Activated CD8-positive, alpha-beta T cell treated with anti-CD3 and anti-CD28 coated beads, Interleukin-2, amount 10 ng/mL, durations not matched to agents 7 days and 5 days (primary cell): Measurements from ENCODE around the gene CMAS. TPM values are rescaled to one million over a fixed set of nuclear protein-coding genes. Genes with fewer than 3 reads are reported as not detected.
A peak's percentile ranks its signal among the peaks of the same experiment; 100 is the strongest.

Source experiments
- ATAC-seq: fragments of 150-1000 bp; cut with Tn5 transposase; one replicate; pipeline ENCODE4 v1.10.0; 2021; ENCODE audit warnings: moderate library complexity
- CTCF ChIA-PET: fragments of 350-600 bp; sonication (Branson Sonifier 250); formaldehyde crosslinking; loops from one replicate; lab custom pipeline; 2021; ENCODE audit warnings: antibody characterized with exemption; lab: Charles Lee
- POLR2A ChIA-PET: fragments of 350-600 bp; sonication (Branson Sonifier 250); formaldehyde crosslinking; loops from one replicate; lab custom pipeline; 2021; ENCODE audit warnings: antibody characterized with exemption; lab: Charles Lee
- DNase-seq: peaks from one replicate; pipeline ENCODE4 v3.0.0-alpha.2; 2020
- H3K27ac Mint-ChIP-seq: one replicate; pipeline ENCODE4 v1.8.0; 2021; ENCODE audit warnings: mild to moderate bottlenecking, mixed read lengths
- H3K27me3 Mint-ChIP-seq: one replicate; pipeline ENCODE4 v1.8.0; 2021; ENCODE audit warnings: low read depth, mixed read lengths
- H3K36me3 Mint-ChIP-seq: one replicate; pipeline ENCODE4 v1.8.0; 2021; ENCODE audit warnings: low read depth, mixed read lengths
- H3K4me1 Mint-ChIP-seq: one replicate; pipeline ENCODE4 v1.8.0; 2021; ENCODE audit warnings: low read depth, mixed read lengths
- H3K4me3 Mint-ChIP-seq: one replicate; pipeline ENCODE4 v1.8.0; 2021; ENCODE audit warnings: mild to moderate bottlenecking, mixed read lengths
- H3K9me3 Mint-ChIP-seq: one replicate; pipeline ENCODE4 v1.8.0; 2022; ENCODE audit warnings: mixed read lengths; ENCODE audit not compliant: insufficient read depth
- total RNA-seq, 2 experiments: library from RNA; stranded (reverse); gene quantifications; one replicate each; pipeline ENCODE4 v1.2.3, GENCODE V29; 2021

Gene CMAS
- total RNA-seq, 2 experiments from 2014 or later = 31.6 to 34.1 TPM

DNA sequence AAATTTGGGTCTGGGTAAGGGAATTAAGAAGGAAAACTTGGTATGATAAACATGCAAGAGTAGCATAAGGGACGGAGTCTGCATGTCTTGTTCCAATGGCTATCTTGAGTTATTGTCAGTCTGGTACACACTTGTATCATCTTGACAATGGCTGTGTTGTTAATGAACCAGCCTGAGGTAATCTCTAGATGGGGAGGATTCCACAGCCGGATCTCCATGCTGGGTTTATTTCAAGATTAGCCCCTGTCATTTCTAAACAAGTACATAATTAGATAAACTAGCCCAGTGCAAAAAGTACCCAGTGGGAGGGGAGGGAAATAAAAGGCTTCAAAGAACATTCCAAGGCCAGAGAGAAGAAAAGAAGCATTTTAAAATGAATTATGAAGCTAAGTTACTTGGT, 16.5 kb upstream of the CMAS start:
- ChIA-PET POLR2A (interaction anchor here (1.0 kb wide), 1 partner anchor 11 kb away, joined by 3 read pairs; no protein-coding TSS in a partner anchor), CTCF (no interaction called here)
- DNase-seq (no peak), ATAC-seq (no peak)
- Mint-ChIP-seq H3K27ac (no peak overlapping the region), H3K27me3 (no peaks in the 10 kb centered on the region), H3K9me3 (no peaks in the 10 kb centered on the region), H3K4me1 (peaks cover under 1% of the 10 kb centered on the region), H3K4me3 (no peak overlapping the region), H3K36me3 (no peaks in the 10 kb centered on the region)

DNA sequence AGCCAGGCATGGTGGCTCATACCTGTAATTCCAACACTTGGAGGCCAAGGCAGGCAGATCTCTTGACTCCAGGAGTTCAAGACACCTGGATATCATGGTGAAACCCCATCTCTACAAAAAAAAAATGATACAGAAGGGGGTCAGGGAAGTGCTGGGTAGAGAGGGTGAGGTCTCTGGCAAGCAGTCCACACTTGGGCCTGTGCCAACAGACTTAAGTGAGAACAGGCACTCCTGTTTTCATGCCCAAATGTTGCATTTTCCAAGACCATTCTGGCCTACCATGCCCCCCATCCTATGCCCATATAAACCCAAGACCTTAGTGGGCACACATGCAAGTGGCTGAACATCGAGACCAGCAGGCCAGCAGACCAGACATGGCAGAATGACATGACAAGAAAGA, 16.0 kb upstream of the CMAS start:
- Mint-ChIP-seq H3K4me1 (peaks cover 3% of the 10 kb centered on the region), H3K9me3 (no peaks in the 10 kb centered on the region), H3K27ac (no peak overlapping the region), H3K27me3 (no peaks in the 10 kb centered on the region), H3K36me3 (no peaks in the 10 kb centered on the region), H3K4me3 (no peak overlapping the region)
- POLR2A ChIA-PET = no interaction called here
- ATAC-seq (no peak), DNase-seq (no peak)
- CTCF ChIA-PET = no interaction called here

GRCh38 chr12:22032732-22033131, 13.3 kb upstream of the CMAS start:
- no peak overlapping the region for H3K4me3 Mint-ChIP-seq
- H3K27me3 Mint-ChIP-seq = no peaks in the 10 kb centered on the region
- ATAC-seq (no peak), DNase-seq (no peak)
- peaks cover 3% of the 10 kb centered on the region for H3K4me1 Mint-ChIP-seq
- CTCF ChIA-PET = no interaction called here
- H3K27ac Mint-ChIP-seq = no peak overlapping the region
- H3K9me3 Mint-ChIP-seq = no peaks in the 10 kb centered on the region
- H3K36me3 Mint-ChIP-seq = no peaks in the 10 kb centered on the region
- POLR2A ChIA-PET = interaction anchor here (0.6 kb wide), 1 partner anchor 14 kb away, joined by 3 read pairs; no protein-coding TSS in a partner anchor

DNA sequence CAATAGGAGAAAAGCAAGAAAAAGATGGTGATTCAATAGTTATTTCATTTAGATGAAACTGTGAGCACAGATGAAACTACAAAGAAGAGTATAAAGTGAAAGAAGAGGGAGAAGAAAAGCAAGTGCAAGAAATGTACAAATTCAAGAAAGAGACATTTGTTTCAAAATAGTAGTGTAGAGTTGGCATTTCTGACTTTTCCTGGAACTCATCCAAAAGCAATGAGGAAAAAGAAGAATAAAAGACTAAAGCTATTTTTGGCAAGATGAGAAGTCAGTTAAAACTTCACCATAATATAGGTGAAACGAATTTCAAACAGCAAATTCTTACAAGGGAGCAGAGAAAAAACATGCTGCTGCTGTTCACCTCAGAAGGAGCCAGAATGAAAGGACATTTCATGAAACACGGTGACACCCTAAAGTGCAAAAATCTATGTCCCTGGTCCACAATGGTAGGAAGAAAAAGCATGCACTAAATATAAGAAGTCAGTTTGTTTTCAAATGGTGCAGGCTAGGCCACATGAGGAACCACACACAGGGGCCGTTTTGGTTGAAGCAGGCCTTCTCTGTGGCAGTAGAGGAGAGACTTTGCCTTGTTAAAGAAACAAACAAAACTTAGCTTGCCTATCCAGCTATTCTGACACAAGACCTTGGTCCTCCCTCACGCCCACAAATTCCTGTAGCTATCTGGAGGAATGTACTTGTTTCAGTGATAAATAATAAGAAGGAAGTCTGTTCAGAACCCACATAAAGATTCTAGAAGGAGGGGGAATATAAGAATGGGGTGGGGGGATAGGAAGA, 11.1 kb upstream of the CMAS start:
- Mint-ChIP-seq H3K4me3 (no peak overlapping the region), H3K36me3 (no peaks in the 10 kb centered on the region), H3K9me3 (no peaks in the 10 kb centered on the region), H3K27ac (no peak overlapping the region), H3K27me3 (peaks cover 3% of the 10 kb centered on the region), H3K4me1 (peaks cover 3% of the 10 kb centered on the region)
- DNase-seq (no peak), ATAC-seq (no peak)
- CTCF ChIA-PET = no interaction called here
- POLR2A ChIA-PET = no interaction called here

- DNase-seq = no peak
- CTCF ChIA-PET = no interaction called here
- Mint-ChIP-seq H3K9me3 (no peaks in the 10 kb centered on the region), H3K27ac (no peak overlapping the region), H3K27me3 (peaks cover 7% of the 10 kb centered on the region), H3K4me1 (peaks cover 9% of the 10 kb centered on the region), H3K4me3 (no peak overlapping the region), H3K36me3 (no peaks in the 10 kb centered on the region)
- no peak for ATAC-seq
- POLR2A ChIA-PET = no interaction called here
Measured at GRCh38 chr12:22037947-22038346, 8.1 kb upstream of the CMAS start.

DNA sequence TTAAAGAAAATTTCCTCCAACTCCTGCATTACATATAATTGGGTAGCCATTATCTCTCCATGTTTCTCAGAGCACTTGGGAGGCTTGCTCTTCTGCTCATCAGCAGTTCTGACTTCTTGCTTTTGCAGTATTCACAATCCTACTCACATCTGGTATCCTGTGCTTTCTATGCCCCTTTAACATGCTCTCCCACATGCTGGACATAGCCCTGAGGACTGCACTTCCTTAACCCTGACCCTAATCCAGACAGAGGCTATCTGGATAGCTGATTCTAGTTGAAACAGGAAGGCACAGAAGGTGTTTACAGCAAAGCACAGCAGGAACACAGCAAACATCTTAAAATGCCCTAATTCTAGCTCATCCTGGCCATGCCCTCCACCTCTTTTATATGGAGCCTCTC, 7.3 kb upstream of the CMAS start:
- ATAC-seq = no peak

GRCh38 chr12:22039361-22039760, 6.7 kb upstream of the CMAS start:
- DNase-seq (no peak), ATAC-seq (no peak)
- no peaks in the 10 kb centered on the region for H3K36me3 Mint-ChIP-seq
- peaks cover 9% of the 10 kb centered on the region for H3K4me1 Mint-ChIP-seq
- POLR2A ChIA-PET = no interaction called here
- H3K27me3 Mint-ChIP-seq = peaks cover 7% of the 10 kb centered on the region
- CTCF ChIA-PET = no interaction called here
- no peak overlapping the region for H3K27ac Mint-ChIP-seq
- H3K4me3 Mint-ChIP-seq = no peak overlapping the region
- no peaks in the 10 kb centered on the region for H3K9me3 Mint-ChIP-seq

More for the DNA sequence above, 7.3 kb upstream of the CMAS start:
- ChIA-PET CTCF (no interaction called here), POLR2A (no interaction called here)
- H3K9me3 Mint-ChIP-seq = no peaks in the 10 kb centered on the region
- H3K36me3 Mint-ChIP-seq = no peaks in the 10 kb centered on the region
- no peak overlapping the region for H3K27ac Mint-ChIP-seq
- peaks cover 7% of the 10 kb centered on the region for H3K27me3 Mint-ChIP-seq
- H3K4me3 Mint-ChIP-seq = no peak overlapping the region
- DNase-seq = no peak
- H3K4me1 Mint-ChIP-seq = peaks cover 9% of the 10 kb centered on the region

GRCh38 chr12:22042976-22043669, 2.9 kb upstream of the CMAS start:
- peaks cover 20% of the 10 kb centered on the region for H3K4me1 Mint-ChIP-seq
- no peak for DNase-seq
- no peak for ATAC-seq
- no peak overlapping the region for H3K27ac Mint-ChIP-seq
- ChIA-PET POLR2A (no interaction called here), CTCF (interaction anchor here (1.5 kb wide), 1 partner anchor 12 kb away, joined by 3 read pairs; no protein-coding TSS in a partner anchor)
- no peaks in the 10 kb centered on the region for H3K9me3 Mint-ChIP-seq
- no peaks in the 10 kb centered on the region for H3K36me3 Mint-ChIP-seq
- no peak overlapping the region for H3K4me3 Mint-ChIP-seq
- H3K27me3 Mint-ChIP-seq = peaks cover 7% of the 10 kb centered on the region

- ChIA-PET POLR2A (no interaction called here), CTCF (no interaction called here)
- ATAC-seq = no peak
- Mint-ChIP-seq H3K4me1 (peaks cover 25% of the 10 kb centered on the region), H3K4me3 (no peak overlapping the region), H3K36me3 (peaks cover under 1% of the 10 kb centered on the region), H3K27ac (no peak overlapping the region), H3K9me3 (no peaks in the 10 kb centered on the region), H3K27me3 (peaks cover 4% of the 10 kb centered on the region)
- DNase-seq = no peak
Measured at GRCh38 chr12:22043943-22044342, 2.1 kb upstream of the CMAS start.

DNA sequence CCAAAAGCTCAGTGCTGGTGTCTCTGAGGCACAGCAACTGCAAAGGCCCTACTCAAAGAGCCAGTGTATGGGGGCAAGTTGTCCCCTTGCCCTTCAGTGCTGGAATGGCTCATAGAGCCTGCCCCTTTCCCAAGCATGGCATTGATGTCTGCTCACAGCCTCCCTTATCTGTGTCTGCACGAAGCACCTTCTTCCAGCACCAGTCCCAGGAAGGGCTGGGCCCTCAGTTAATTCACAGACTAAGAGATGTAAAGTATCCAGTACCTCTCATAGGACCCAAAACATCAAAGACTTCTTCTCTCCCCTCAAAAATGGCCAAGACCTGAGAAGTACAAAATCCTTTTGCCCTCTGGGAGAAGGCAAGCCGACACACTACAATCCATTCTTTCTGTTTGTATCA, 1.6 kb upstream of the CMAS start:
- peaks cover 4% of the 10 kb centered on the region for H3K27me3 Mint-ChIP-seq
- CTCF ChIA-PET = no interaction called here
- POLR2A ChIA-PET = no interaction called here
- H3K9me3 Mint-ChIP-seq = no peaks in the 10 kb centered on the region
- no peak overlapping the region for H3K4me3 Mint-ChIP-seq
- no peak overlapping the region for H3K27ac Mint-ChIP-seq
- H3K36me3 Mint-ChIP-seq = peaks cover 5% of the 10 kb centered on the region
- no peak for DNase-seq
- ATAC-seq = no peak
- H3K4me1 Mint-ChIP-seq = peaks cover 27% of the 10 kb centered on the region

DNA sequence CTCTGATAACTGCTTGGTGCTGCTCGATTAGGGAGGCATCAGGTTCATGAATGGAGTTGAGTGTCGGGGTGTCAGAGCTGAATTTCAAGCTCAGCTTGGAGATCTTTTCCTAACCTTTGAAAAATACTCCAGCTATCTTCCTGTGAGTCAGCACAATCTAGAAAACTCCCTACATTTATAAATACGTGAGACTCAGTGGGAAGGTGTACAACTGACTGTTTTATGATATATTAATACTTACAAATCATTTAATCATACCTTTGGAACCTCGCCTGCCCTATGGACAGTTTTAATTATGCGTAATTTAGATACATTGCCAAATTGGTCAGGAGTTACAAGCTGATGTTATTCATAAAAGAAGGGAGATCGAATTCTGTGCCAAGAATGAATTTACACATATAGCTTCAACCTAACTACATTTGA, 961 bp downstream of the CMAS start:
- H3K36me3 Mint-ChIP-seq = peaks cover 18% of the 10 kb centered on the region
- POLR2A ChIA-PET = no interaction called here
- peak overlapping the region; percentile 96 for H3K4me3 Mint-ChIP-seq
- CTCF ChIA-PET = interaction anchor here (0.8 to 1.7 kb wide), 6 partner anchors 57 to 397 kb away, joined by 3 to 5 read pairs (median 4); no protein-coding TSS in a partner anchor
- H3K9me3 Mint-ChIP-seq = no peaks in the 10 kb centered on the region
- DNase-seq = no peak
- peaks cover 2% of the 10 kb centered on the region for H3K27me3 Mint-ChIP-seq
- ATAC-seq = no peak
- peaks cover 30% of the 10 kb centered on the region for H3K4me1 Mint-ChIP-seq
- H3K27ac Mint-ChIP-seq = peak overlapping the region; percentile 91

DNA sequence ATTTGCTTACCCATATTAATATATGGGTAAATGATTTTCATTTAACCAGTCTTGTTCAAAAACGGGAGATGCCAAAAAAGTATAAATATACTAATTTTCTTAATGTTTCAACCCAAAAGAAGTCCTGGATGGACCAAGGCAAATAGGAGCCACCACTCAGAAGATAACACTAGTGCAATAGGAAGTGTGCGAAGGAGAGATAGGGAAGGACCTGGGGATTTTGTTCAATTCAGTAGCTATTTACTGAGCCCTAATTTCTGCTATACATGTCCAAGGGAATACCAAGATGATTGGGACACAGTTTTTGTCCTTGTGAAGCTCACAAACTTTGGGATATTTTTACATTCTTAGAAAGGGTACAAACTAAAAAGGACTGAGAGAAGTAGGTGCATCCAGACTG, 1.5 kb downstream of the CMAS start:
- Mint-ChIP-seq H3K9me3 (no peaks in the 10 kb centered on the region), H3K27me3 (no peaks in the 10 kb centered on the region), H3K36me3 (peaks cover 18% of the 10 kb centered on the region), H3K4me3 (peak overlapping the region; percentile 96), H3K4me1 (peaks cover 25% of the 10 kb centered on the region), H3K27ac (no peak overlapping the region)
- ChIA-PET POLR2A (no interaction called here), CTCF (interaction anchor here (1.0 to 1.7 kb wide), 4 partner anchors 22 to 396 kb away, joined by 3 to 4 read pairs (median 4); no protein-coding TSS in a partner anchor)
- no peak for ATAC-seq
- no peak for DNase-seq
